Activated CD4-positive, alpha-beta T cell treated with anti-CD3 and anti-CD28 coated beads, Interleukin-2, amount 50 U/mL, for 16 hours (primary cell): ENCODE measurements around the gene FAM83G.

Experiments
- DNase-seq: peaks from one replicate; pipeline ENCODE4 v3.0.0-alpha.2; 2020

FAM83G gene

GRCh38 chr17:18987230-18987610 is 17.3 kb downstream of the FAM83G start:
- DNase-seq: no peak

GRCh38 chr17:18986541-18987229 is 17.9 kb downstream of the FAM83G start:
- DNase-seq: no peak

- DNase-seq: no peak
Observed at GRCh38 chr17:18985475-18985874, 19.1 kb downstream of the FAM83G start.

GRCh38 chr17:18984273-18985114 is 20.1 kb downstream of the FAM83G start:
- no peak for DNase-seq

GRCh38 chr17:18981642-18982424 is 22.7 kb downstream of the FAM83G start:
- no peak for DNase-seq

GRCh38 chr17:18981335-18981641 is 23.3 kb downstream of the FAM83G start:
- no peak for DNase-seq

- DNase-seq: no peak
Observed at GRCh38 chr17:18980682-18981334, 23.8 kb downstream of the FAM83G start.

- no peak for DNase-seq
Observed at GRCh38 chr17:18978655-18979054, 25.9 kb downstream of the FAM83G start.

- DNase-seq: no peak
Observed at GRCh38 chr17:18978050-18978449, 26.5 kb downstream of the FAM83G start.

- no peak for DNase-seq
Observed at GRCh38 chr17:18977646-18978045, 26.9 kb downstream of the FAM83G start.

- no peak for DNase-seq
Observed at GRCh38 chr17:18977021-18977420, 27.5 kb downstream of the FAM83G start.

- DNase-seq: no peak
Observed at GRCh38 chr17:18976201-18976600, 28.4 kb downstream of the FAM83G start.

GRCh38 chr17:18975597-18975996 is 29.0 kb downstream of the FAM83G start:
- DNase-seq: no peak

- peak; percentile 21 for DNase-seq
Observed at GRCh38 chr17:18974407-18975149, 30.0 kb downstream of the FAM83G start.

- DNase-seq: no peak
Observed at GRCh38 chr17:18971801-18972200, 32.8 kb downstream of the FAM83G start.

- DNase-seq: no peak
Observed at GRCh38 chr17:18970582-18971480, 33.7 kb downstream of the FAM83G start.

- no peak for DNase-seq
Observed at GRCh38 chr17:18968945-18969887, 35.3 kb downstream of the FAM83G start.

GRCh38 chr17:18968345-18968744 is 36.2 kb downstream of the FAM83G start:
- DNase-seq: no peak

- DNase-seq: no peak
Observed at GRCh38 chr17:18967916-18968315, 36.6 kb downstream of the FAM83G start.
